ENCODE results near the gene GRIK3.

GRIK3 gene

GRCh38 chr1:37078866-37079265, 44.6 kb upstream of the GRIK3 start:
- H3K27me3 ChIP-seq (ENCODE audit: control insufficient read depth, low read length), result 0 out of 2 replicates have a peak, but pooled peaks cover 4% of the 10 kb centered on the region
- no peaks in the 10 kb centered on the region for H3K4me1 ChIP-seq (ENCODE audit: control insufficient read depth, low read length)
- TF ChIP-seq, protein P1, sequence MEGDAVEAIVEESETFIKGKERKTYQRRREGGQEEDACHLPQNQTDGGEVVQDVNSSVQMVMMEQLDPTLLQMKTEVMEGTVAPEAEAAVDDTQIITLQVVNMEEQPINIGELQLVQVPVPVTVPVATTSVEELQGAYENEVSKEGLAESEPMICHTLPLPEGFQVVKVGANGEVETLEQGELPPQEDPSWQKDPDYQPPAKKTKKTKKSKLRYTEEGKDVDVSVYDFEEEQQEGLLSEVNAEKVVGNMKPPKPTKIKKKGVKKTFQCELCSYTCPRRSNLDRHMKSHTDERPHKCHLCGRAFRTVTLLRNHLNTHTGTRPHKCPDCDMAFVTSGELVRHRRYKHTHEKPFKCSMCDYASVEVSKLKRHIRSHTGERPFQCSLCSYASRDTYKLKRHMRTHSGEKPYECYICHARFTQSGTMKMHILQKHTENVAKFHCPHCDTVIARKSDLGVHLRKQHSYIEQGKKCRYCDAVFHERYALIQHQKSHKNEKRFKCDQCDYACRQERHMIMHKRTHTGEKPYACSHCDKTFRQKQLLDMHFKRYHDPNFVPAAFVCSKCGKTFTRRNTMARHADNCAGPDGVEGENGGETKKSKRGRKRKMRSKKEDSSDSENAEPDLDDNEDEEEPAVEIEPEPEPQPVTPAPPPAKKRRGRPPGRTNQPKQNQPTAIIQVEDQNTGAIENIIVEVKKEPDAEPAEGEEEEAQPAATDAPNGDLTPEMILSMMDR (IDR thresholded peaks at IDR 0.05; ENCODE audit: low read depth, low read length, poor library complexity, severe bottlenecking), result no peak
- TF ChIP-seq EZH2phosphoT487 (IDR thresholded peaks at IDR 0.05; ENCODE audit: borderline replicate concordance, low read length), result no peak

GRCh38 chr1:37076168-37076567, 41.9 kb upstream of the GRIK3 start:
- Histone ChIP-seq H4K20me1 (ENCODE audit: control insufficient read depth, insufficient read depth, low read depth, low read length) (no peaks in the 10 kb centered on the region), H3K27me3 (ENCODE audit: control insufficient read depth, low read length) (0 out of 2 replicates have a peak, but pooled peaks cover 4% of the 10 kb centered on the region), H3K4me3 (ENCODE audit: low read length) (no peak overlapping the region)

More at GRCh38 chr1:37078866-37079265, 44.6 kb upstream of the GRIK3 start:
- Histone ChIP-seq H3K4me2 (ENCODE audit: low read length) (no peak overlapping the region), H3K36me3 (ENCODE audit: control insufficient read depth, low read length) (no peaks in the 10 kb centered on the region), H3F3A (ENCODE audit: control insufficient read depth, insufficient read depth) (no peaks in the 10 kb centered on the region), H3K9me2 (replicated peaks; ENCODE audit: control insufficient read depth, low read length) (no peaks in the 10 kb centered on the region), H3K79me2 (ENCODE audit: control insufficient read depth, low read length) (no peaks in the 10 kb centered on the region), H3K9me3 (ENCODE audit: control insufficient read depth, insufficient read depth, low read length) (no peaks in the 10 kb centered on the region), H3K27ac (ENCODE audit: low read depth, low read length) (no peak overlapping the region), H3K4me3 (ENCODE audit: low read length) (no peak overlapping the region), H4K20me1 (ENCODE audit: control insufficient read depth, insufficient read depth, low read depth, low read length) (no peaks in the 10 kb centered on the region)

DNA sequence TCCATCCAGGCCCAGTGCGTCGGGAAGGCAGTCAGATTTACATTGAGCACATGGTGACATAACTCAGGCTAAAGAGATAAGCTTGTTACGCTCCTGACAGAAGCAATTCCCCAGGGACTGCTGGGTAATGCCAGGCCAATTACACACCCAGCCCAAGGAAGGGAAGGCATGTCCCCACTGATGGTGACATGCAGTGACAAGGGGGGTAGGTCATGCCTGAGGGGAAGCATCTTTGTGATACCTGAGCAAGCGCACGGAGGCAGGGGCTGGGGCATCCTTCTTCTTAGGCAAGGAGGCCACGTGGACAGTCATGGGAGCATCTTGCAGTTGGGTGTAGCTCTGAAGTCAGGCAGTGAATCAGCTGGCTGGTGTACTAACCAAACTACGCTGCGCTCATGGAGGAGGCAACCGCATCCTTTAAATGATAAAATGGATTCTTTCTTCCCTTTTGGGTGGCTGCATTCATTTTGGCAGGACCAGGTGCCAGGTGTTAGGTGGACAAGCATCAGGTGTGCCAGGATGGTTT, 39.6 kb upstream of the GRIK3 start:
- no peaks in the 10 kb centered on the region for H3K79me2 ChIP-seq (ENCODE audit: control insufficient read depth, low read length)
- H4K20me1 ChIP-seq (ENCODE audit: control insufficient read depth, insufficient read depth, low read depth, low read length), result no peaks in the 10 kb centered on the region
- H3K9me3 ChIP-seq (ENCODE audit: control insufficient read depth, insufficient read depth, low read length), result no peaks in the 10 kb centered on the region
- no peaks in the 10 kb centered on the region for H3F3A ChIP-seq (ENCODE audit: control insufficient read depth, insufficient read depth)
- TF ChIP-seq, protein P1 (IDR thresholded peaks at IDR 0.05; ENCODE audit: low read depth, low read length, poor library complexity, severe bottlenecking), result no peak
- TF ChIP-seq EZH2phosphoT487 (IDR thresholded peaks at IDR 0.05; ENCODE audit: borderline replicate concordance, low read length), result no peak
- no peak overlapping the region for H3K4me2 ChIP-seq (ENCODE audit: low read length)
- no peaks in the 10 kb centered on the region for H3K4me1 ChIP-seq (ENCODE audit: control insufficient read depth, low read length)
- no peak overlapping the region for H3K4me3 ChIP-seq (ENCODE audit: low read length)
- H3K9me2 ChIP-seq (replicated peaks; ENCODE audit: control insufficient read depth, low read length), result no peaks in the 10 kb centered on the region
- H3K36me3 ChIP-seq (ENCODE audit: control insufficient read depth, low read length), result no peaks in the 10 kb centered on the region
- no peak overlapping the region for H3K27ac ChIP-seq (ENCODE audit: low read depth, low read length)
- H3K27me3 ChIP-seq (ENCODE audit: control insufficient read depth, low read length), result peaks cover 8% of the 10 kb centered on the region; the same call in 1 of the 2 replicates

More at GRCh38 chr1:37076168-37076567, 41.9 kb upstream of the GRIK3 start:
- no peak overlapping the region for H3K4me2 ChIP-seq (ENCODE audit: low read length)
- H3K4me1 ChIP-seq (ENCODE audit: control insufficient read depth, low read length), result no peaks in the 10 kb centered on the region
- H3K9me3 ChIP-seq (ENCODE audit: control insufficient read depth, insufficient read depth, low read length), result no peaks in the 10 kb centered on the region
- H3F3A ChIP-seq (ENCODE audit: control insufficient read depth, insufficient read depth), result no peaks in the 10 kb centered on the region
- no peak for TF ChIP-seq EZH2phosphoT487 (IDR thresholded peaks at IDR 0.05; ENCODE audit: borderline replicate concordance, low read length)
- TF ChIP-seq, protein P1 (IDR thresholded peaks at IDR 0.05; ENCODE audit: low read depth, low read length, poor library complexity, severe bottlenecking), result no peak
- no peaks in the 10 kb centered on the region for H3K36me3 ChIP-seq (ENCODE audit: control insufficient read depth, low read length)
- H3K27ac ChIP-seq (ENCODE audit: low read depth, low read length), result no peak overlapping the region
- H3K79me2 ChIP-seq (ENCODE audit: control insufficient read depth, low read length), result no peaks in the 10 kb centered on the region
- no peaks in the 10 kb centered on the region for H3K9me2 ChIP-seq (replicated peaks; ENCODE audit: control insufficient read depth, low read length)

Measured in DOHH2 (cell line).